Caki2 (cell line): ENCODE data around the gene CTTNBP2. TPM values are rescaled to one million over a fixed set of nuclear protein-coding genes. Genes with fewer than 3 reads are reported as not detected.
"Not testable (repeated sequence)": the region's sequence is repeated elsewhere in the genome, so short reads cannot be mapped to it uniquely, and the experiment has no call there.

Experiments
- DNase-seq: peaks from one replicate; pipeline ENCODE4 v3.0.0-alpha.2; 2015; ENCODE audit warnings: low read depth
- in situ Hi-C: cut with HindIII; loops from 2 replicates; pipeline ENCODE4 v1.10.0; 2016; ENCODE audit warnings: low sequenced_read_pairs, low pct_unique_long_range_greater_than_20kb, mixed read lengths
- total RNA-seq: library from RNA; depleted of rRNA; stranded (reverse); fragments of >200 nt; shearing (Covaris generic); gene quantifications from 2 replicates; pipeline ENCODE4 v1.2.3, GENCODE V29; 2014; ENCODE audit warnings: low replicate concordance

The CTTNBP2 gene
- total RNA-seq, 1 experiment from 2014 or later: not detected

GRCh38 chr7:117724898-117725297 is 148.3 kb downstream of the CTTNBP2 start:
- DNase-seq: peak; percentile 35
- in situ Hi-C loops: no loop called here

DNA sequence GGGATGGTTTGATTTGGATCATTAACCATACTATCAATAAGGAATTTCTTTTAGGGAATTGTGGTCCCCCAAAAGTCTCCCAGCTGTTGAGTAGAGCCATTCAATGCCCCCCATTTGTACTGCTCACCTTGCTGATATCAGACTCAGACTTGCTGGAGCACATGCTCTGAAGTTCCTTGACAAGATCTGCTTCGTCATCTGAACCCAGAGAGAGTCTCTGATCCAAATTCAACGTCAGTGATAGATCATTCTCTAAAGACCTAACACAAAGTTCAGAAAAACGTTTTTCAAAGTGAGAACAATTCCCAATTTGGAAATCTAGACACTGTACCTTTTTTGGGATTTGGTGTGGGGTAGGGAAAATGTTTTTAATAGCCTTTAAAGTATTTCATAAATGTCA is 153.9 kb downstream of the CTTNBP2 start:
- DNase-seq: no peak
- in situ Hi-C loops: no loop called here

DNA sequence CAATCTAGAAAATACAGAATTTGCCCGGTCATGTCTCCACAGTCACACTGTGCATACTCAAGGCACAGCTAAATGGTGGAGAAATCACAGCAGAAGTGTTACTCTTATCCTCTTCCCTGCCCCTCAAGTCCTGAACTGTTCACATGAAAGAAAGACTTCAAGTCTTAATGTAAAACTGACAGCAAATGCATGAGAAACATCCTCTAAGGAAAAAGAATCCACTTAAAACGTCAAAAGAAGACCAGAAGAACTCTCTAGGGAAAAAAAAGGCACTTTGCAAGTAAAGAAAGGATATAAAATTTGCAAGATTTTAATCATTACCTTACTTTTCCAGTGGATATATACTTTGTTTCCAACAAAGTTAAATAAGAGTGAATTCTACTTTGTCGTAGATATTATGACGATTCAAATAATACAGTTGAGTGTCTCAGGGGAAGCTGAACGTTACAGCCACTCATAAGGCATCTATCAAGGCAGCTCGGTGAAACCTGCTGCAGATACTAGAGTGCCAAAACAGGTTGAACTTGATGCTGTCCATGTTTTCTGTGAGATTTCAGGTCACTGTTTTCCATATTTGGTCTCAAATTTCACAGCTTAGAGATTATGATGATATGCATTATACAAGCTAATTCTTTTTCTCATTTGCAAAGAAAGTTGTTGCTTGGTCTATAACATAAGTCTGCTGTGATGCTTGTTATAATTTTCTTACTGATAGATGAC is 155.0 kb downstream of the CTTNBP2 start:
- DNase-seq: no peak
- in situ Hi-C loops: no loop called here

DNA sequence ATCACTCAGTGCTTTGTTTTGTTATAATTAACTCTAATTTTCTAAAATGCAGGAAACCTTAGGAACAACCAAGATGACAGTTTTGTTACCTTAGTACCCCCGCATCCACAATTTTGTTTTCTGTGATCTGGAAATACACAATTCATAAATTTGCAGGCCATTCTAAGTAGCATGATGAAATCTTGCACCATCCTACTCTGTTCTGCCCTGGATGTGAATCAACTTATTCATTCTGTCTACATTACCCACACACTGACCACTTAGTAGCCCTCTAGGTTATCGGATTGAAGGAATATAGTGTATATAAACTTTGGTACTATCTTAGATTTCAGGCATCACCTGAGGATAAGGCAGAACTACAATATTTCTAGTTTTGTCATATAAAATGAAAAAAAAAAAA is 155.9 kb downstream of the CTTNBP2 start:
- in situ Hi-C loops: no loop called here
- DNase-seq: no peak

DNA sequence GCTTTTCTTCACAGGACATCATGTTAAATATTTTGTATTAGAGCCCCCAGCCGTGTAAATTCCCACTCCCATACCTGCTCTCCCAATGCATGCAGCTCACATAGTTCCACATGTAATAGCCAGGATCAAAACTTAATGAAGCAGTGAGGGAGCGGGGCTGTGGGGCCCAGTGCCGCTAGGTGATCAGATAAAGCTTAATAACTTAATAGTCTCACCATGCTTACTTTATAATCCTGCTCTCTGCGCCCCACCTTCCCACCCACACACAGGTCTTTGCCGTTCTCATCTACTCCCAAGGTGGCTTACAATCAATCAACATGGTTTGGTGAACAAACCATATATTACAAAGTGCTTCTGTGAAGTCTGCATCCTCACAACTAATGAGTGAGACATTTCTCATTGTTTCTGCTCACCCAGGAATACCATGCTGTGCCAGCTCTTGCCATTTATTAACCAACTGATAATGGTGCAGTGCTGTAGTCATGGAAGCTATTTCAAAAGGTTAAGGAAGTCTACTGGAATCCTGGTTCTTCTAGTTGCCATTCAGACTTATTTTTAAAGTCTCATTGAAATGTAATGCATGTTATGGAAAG is 156.4 kb downstream of the CTTNBP2 start:
- peak; percentile 90 for DNase-seq
- in situ Hi-C loops: no loop called here

- peak; percentile 75 for DNase-seq
- in situ Hi-C loops: no loop called here
Measured at GRCh38 chr7:117715784-117716445, 157.3 kb downstream of the CTTNBP2 start.

DNA sequence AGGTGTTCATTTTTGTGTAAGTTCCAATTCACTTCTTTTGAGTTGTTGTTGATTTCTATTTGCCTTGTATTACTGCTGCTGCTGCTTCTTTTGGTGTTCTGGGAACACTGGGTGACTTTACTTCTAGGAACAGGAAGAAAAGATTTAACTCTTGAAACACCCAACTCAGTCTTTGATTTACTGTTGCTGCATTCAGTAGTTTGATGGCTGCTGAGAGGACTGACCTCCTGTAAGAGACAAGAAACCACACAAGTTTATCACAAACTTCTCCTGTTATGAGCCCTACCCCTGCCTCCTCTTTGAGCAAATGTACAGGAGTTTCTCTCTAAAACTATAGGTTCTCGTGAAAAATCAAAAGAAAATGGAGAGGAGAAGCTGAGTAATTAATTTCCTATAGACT is 161.7 kb downstream of the CTTNBP2 start:
- in situ Hi-C loops: no loop called here

DNA sequence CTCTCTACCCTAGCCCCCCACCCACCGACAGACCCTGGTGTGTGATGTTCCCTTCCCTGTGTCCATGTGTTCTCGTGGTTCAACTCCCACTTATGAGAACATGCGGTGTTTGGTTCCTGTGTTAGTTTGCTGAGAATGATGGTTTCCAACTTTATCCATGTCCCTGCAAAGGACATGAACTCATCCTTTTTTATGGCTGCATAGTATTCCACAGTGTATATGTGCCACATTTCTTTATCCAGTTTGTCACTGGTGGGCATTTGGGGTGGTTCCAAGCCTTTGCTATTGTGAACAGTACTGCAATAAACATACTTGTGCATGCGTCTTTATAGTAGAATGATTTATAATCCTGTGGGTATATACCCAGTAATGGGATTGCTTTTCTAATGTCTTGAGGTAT is 165.1 kb downstream of the CTTNBP2 start:
- DNase-seq, in situ Hi-C loops: not testable (repeated sequence)

More for the DNA sequence above, 161.7 kb downstream of the CTTNBP2 start:
- DNase-seq: no peak

DNA sequence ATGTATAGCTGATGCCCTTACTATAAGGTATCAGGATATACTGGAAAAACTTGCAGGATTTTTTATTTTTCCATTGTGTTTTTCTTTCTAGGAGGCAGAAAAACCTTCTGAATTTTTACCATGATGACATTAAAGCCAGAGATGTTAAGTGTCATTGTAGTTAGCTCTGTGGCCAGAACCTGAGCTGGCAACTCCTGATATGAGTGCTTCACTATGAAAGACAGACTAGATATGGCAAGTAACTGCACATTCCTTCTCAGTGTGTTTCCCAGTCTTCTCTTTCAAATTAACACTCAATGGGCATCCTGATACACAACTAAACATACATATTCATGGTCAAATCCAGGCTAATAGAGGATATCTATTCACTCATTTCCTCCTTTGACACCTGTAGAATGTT is 166.2 kb downstream of the CTTNBP2 start:
- no peak for DNase-seq
- in situ Hi-C loops: no loop called here

DNA sequence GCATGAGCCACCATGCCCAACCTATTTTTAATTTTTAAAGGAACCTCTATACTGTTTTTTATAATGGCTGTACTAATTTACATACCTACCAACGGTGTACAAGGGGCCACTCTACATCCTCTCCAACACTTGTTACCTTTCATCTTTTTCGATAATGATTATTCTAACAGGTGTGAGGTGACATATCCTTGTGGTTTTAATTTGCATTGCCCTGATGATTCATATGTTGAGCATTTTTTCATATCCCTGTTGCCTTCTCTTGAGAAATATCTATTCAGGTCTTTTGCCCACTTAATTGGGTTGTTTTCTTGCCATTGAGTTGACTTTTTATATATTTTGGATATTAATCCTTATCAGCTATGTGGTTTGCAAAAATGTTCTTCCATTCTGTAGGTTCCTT is 167.0 kb downstream of the CTTNBP2 start:
- no peak for DNase-seq
- in situ Hi-C loops: no loop called here

DNA sequence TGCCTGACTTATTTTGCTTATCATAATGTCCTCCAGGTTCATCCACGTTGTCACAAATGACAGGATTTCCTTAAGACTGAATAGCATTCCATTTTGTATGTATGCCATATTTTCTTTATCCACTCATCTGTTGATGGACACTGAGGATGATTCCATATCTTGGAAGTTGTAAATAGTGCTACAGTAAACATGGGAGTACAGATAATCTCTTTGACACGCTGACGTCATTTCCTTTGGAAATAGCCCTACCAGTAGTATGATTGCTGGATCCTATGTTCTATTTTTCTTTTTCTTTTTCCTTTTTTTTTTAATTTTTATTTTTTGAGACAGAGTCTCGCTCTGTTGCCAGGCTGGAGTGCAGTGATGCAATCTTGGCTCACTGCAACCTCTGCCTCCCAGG is 167.6 kb downstream of the CTTNBP2 start:
- in situ Hi-C loops: no loop called here
- no peak for DNase-seq

- in situ Hi-C loops: no loop called here
- DNase-seq: no peak
Measured at GRCh38 chr7:117704063-117704462, 169.2 kb downstream of the CTTNBP2 start.

- DNase-seq: no peak
- in situ Hi-C loops: no loop called here
Measured at GRCh38 chr7:117698018-117698417, 175.2 kb downstream of the CTTNBP2 start.

DNA sequence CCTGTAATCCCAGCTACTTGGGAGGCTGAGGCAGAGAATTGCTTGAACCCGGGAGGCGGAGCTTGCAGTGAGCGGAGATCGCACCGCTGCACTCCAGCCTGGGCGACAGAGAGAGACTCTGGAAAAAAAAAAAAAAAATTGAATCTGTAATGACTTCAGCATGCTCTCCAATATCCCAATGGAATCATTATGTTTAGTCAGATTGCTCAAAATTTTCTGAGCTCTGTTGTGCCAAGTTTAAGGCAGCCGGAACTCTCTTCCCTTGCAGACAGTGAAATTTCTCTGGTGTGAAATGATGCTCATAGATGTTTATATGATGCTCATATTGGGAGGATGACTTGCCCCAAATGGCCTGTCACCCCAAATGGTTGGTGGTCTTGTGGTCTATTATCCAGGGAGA is 180.9 kb downstream of the CTTNBP2 start:
- in situ Hi-C loops: no loop called here
- no peak for DNase-seq

DNA sequence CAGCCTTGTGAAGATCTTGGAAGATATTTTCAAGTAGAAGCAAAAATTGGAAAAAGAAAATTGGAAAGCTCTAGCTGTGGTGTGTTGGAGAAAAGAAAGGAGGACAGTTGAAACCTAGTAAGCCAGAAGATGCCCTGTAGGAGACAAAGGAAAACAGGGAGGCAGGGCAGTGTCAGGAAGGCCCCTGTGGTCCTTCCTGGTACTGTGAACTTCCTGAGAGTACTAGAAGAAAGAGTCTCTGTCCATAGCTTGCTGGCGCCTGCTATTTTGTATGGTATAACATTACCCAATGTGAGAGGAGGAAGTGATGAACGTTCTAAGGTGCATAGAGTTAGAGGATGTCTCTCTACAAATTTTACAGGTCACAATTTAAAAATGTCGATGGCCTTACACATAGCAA is 183.1 kb downstream of the CTTNBP2 start:
- no peak for DNase-seq
- in situ Hi-C loops: no loop called here

DNA sequence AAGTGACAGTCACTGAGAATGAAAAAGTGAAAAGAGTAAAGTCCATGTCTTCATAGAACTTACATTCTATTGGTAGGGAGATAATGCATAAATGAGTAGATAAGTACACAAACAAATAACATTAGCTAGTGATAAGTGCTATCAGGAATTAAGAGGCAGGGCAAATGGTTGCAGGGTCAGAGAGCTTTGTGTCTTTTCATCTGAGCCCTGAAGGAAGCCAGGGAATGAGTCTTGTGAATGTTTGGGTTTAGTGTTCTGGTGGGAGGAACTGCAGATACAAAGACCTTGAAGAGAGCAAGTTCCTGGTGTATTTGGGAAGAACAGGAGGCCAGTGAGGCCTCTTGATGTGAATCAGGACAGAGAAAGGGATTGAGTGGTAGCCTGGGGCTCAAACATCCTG is 183.8 kb downstream of the CTTNBP2 start:
- in situ Hi-C loops: no loop called here
- DNase-seq: no peak

GRCh38 chr7:117688126-117688525 is 185.1 kb downstream of the CTTNBP2 start:
- no peak for DNase-seq
- in situ Hi-C loops: no loop called here

GRCh38 chr7:117686311-117686935 is 186.8 kb downstream of the CTTNBP2 start:
- in situ Hi-C loops: no loop called here
- no peak for DNase-seq

DNA sequence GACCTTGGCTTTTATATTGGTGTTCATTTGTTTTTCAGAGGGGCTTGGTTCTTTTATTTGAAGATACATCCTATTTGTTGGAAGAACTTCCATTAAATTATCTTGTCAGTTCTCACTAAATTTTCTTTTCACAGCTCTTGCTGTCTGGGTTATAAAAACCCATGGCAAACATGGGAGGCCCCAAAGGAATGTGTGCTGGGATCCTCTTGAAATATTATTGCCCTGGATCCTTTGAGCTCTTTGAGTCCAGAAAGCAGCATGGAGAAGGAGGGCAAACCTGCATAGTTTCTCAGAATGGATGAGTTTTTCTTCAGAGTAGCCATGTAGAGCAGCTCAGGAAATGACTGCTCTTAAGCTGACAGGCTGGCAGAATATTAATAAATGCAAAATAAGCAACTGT is 187.4 kb downstream of the CTTNBP2 start:
- in situ Hi-C loops: no loop called here
- no peak for DNase-seq
